ENCODE data around the gene KYNU.

The KYNU gene

DNA sequence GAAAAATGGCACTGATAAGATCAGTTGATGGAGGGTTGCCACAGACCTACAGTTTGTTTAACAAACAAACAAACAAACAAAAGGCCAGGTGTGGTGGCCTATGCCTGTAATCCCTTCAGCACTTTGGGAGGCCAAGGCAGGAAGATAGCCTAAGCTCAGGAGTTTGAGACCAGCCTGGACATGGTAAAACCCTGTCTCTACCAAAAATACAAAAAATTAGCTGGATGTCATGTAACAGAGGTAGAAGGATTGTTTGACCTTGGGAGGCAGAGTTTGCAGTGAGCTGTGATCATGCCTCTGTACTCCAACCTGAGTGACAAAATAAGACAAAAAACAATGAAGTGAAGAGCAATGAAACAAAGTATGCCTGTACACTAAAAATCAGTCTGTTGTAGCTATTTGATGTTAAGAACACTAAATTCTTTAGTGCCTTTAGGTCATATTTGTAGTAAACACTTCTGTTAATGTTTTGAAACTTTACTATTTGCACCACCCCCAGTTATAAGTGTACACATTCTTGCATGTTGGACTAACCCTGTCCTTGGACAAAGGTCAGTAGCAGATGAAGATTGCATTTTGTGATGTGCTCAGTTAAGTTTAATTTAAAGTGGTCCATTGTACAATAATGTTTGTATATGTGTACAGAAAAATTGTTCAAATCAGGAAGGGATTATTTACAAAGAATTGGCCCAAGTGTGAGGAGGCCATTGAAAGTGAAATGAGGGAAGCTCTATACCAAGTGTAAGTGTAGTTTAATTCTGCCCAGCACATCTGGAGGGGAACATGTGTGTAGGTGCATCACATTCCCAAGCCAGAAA is 73.9 kb downstream of the KYNU start:
- TF ChIP-seq, protein P1, sequence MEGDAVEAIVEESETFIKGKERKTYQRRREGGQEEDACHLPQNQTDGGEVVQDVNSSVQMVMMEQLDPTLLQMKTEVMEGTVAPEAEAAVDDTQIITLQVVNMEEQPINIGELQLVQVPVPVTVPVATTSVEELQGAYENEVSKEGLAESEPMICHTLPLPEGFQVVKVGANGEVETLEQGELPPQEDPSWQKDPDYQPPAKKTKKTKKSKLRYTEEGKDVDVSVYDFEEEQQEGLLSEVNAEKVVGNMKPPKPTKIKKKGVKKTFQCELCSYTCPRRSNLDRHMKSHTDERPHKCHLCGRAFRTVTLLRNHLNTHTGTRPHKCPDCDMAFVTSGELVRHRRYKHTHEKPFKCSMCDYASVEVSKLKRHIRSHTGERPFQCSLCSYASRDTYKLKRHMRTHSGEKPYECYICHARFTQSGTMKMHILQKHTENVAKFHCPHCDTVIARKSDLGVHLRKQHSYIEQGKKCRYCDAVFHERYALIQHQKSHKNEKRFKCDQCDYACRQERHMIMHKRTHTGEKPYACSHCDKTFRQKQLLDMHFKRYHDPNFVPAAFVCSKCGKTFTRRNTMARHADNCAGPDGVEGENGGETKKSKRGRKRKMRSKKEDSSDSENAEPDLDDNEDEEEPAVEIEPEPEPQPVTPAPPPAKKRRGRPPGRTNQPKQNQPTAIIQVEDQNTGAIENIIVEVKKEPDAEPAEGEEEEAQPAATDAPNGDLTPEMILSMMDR (IDR thresholded peaks at IDR 0.05; ENCODE audit: low read depth, low read length): no peak
- no peak overlapping the region for H3K4me3 ChIP-seq (ENCODE audit: low read depth, low read length)

DNA sequence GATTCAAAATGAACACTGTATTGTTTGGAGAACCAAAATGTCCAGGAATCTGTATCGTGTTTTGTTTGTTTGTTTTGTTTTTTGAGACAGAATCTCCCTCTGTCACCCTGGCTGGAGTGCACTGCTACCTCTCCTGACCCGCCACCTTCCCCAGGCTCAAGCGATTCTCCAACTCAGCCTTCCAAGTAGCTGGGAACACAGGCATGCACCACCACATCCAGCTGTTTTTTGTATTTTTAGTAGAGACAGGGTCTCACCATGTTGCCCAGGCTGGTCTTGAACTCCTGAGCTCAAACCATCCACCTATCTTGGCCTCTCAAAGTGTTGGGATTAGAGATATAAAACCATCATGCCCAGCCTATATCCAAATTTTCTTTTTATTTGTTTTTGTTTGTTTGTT is 74.6 kb downstream of the KYNU start:
- H3K4me3 ChIP-seq (ENCODE audit: low read depth, low read length): no peak overlapping the region

DNA sequence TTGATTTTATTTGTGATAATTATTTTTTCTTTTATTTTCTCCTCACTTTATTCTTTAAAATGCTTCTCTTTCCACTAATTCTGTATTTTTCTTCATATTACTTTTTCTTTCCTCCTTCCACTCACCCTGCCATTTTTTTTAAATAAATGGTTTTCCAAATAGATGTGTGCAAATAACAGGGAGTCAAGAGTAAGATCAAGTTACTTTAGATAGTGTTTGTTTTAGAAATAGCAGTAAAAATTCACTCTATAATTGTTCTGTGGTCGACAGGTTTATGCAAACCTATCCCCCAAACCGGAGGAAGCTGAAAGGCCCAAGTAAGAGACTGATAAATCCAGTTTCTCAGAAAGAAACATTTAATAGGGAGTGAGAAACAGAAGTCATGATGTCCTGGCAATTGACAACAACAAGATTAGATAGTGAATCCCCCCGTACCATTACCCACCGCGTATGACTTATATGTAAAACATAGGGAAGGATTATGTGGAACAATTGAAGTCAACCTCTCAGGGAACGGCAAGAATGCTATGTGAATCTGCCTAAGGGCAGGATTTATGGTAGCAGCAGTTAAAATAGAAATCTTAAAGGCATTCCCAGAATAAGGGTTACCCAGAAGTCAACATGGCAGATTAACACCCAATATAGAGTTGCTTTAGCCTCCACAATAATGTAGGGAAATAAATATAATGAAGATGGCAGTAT is 75.5 kb downstream of the KYNU start:
- no peak overlapping the region for H3K4me3 ChIP-seq (ENCODE audit: low read depth, low read length)
- TF ChIP-seq, protein P1 (IDR thresholded peaks at IDR 0.05; ENCODE audit: low read depth, low read length): no peak

More for the DNA sequence above, 74.6 kb downstream of the KYNU start:
- TF ChIP-seq, protein P1 (IDR thresholded peaks at IDR 0.05; ENCODE audit: low read depth, low read length): no peak

DNA sequence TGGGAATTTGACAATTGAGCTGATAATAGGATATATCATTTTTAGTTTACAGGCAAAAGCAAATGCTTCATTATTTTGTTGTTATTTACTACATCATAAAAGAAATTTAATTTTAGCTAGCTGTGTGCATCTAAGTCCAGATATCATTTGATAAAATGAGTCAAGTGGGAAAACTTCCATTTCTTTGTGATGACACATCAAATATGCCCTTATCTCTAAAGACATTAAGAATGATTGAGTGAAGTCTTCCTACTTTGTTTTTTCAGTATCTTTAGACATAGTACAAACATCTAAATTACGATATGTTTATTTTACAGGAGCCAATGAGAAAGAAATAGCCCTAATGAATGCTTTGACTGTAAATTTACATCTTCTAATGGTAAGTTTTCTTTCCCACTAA is 77.0 kb downstream of the KYNU start:
- TF ChIP-seq, protein P1 (IDR thresholded peaks at IDR 0.05; ENCODE audit: low read depth, low read length): no peak

DNA sequence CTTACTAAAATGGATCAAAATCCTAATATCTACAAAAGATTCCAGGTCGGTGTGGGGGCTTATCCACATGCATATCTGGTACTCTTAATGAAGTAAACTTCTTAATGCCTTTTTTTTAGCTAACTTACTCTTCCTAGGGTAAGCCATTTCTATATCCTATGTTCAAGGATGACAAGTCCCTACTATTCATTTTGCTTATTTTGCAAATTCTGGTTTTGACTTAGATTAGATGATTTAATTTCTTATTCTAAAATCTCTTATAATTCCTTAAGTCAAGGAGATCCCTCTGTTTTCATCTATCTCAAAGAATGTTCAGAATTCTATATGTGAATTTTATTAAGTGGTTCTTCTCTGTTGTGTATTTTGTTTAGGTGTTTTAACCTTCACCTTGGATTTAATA is 79.7 kb downstream of the KYNU start:
- TF ChIP-seq, protein P1 (IDR thresholded peaks at IDR 0.05; ENCODE audit: low read depth, low read length): no peak
- H3K4me3 ChIP-seq (ENCODE audit: low read depth, low read length): no peak overlapping the region

More for the DNA sequence above, 77.0 kb downstream of the KYNU start:
- no peak overlapping the region for H3K4me3 ChIP-seq (ENCODE audit: low read depth, low read length)

DNA sequence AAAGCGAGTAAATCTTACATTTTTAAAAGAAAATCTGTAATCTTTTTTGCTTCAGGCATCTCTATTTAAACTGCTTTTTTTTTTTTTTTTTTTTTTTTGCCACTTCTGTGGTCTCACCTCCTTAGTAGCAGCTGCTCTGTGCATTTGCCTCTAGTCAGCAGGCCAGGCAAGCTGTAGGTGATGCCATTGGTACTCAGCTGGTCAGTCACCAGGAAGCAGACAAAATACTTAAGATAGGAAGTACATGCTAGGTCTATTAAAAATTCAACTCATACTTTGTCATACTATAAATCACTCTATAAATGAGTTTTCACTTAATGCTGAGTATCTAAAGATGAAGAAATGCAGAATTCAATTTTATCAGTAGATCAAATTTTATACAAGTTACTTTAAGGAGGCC is 83.7 kb downstream of the KYNU start:
- TF ChIP-seq, protein P1 (IDR thresholded peaks at IDR 0.05; ENCODE audit: low read depth, low read length): no peak
- H3K4me3 ChIP-seq (ENCODE audit: low read depth, low read length): no peak overlapping the region

DNA sequence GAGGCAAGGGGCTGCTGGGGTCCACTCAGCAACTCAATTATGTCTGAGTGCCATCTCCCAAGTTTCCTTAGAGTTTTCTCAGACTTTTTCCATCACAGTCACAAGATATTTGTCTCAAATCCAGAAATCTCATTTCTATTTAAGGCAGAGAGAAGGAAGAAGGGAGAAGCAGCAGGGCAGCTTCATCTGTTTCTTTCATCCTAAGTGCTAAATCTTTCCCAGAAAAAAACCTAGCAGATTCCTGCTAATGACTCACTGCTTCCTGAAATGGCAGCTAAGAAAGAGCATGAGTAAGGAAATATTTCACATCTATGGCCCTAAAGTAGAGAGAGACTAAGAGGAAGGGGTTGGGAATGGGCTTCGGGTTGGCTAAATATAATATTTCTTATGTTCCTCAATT is 88.0 kb downstream of the KYNU start:
- H3K4me3 ChIP-seq (ENCODE audit: low read depth, low read length): no peak overlapping the region
- TF ChIP-seq, protein P1 (IDR thresholded peaks at IDR 0.05; ENCODE audit: low read depth, low read length): no peak
